Testis (tissue), 3 donors: ENCODE measurements around the gene EP400. TPM values are rescaled to one million over a fixed set of nuclear protein-coding genes. Genes with fewer than 3 reads are reported as not detected.
A peak's percentile ranks its signal among the peaks of the same experiment; 100 is the strongest.

ENCODE experiments used
- DNase-seq: peaks from one replicate; pipeline ENCODE4 v3.0.0-alpha.2; 2019
- H3K27ac ChIP-seq, 2 donors: fragments of 200-600 bp; sonication (generic); one replicate each; pipeline ENCODE4 v1.5.1; 2019
- H3K27me3 ChIP-seq: fragments of 200-600 bp; sonication (generic); one replicate; pipeline ENCODE4 v1.5.1; 2019
- H3K36me3 ChIP-seq: fragments of 200-600 bp; sonication (generic); one replicate; pipeline ENCODE4 v1.5.1; 2017; ENCODE audit warnings: low read depth; ENCODE audit errors: missing control alignments
- H3K4me1 ChIP-seq: fragments of 200-600 bp; sonication (generic); one replicate; pipeline ENCODE4 v1.5.1; 2019
- H3K4me3 ChIP-seq, 2 donors: fragments of 200-600 bp; sonication (generic); one replicate each; pipeline ENCODE4 v1.5.1; 2017 to 2019
- H3K9me3 ChIP-seq: fragments of 200-600 bp; sonication (generic); one replicate; pipeline ENCODE4 v1.5.1; 2017
- POLR2A ChIP-seq: fragments of 450-650 bp; IDR thresholded peaks from one replicate; pipeline ENCODE4 v1.6.1; 2017; ENCODE audit warnings: antibody characterized with exemption, mild to moderate bottlenecking, moderate library complexity
- WGBS, 2 donors: methylation state at CpG; one replicate each; pipeline ENCODE4 v1.1.5; 2018; 5-methylcytosine and 5-hydroxymethylcytosine counted together
- intact Hi-C: fragments of 100-400 bp; cut with DNase I; formaldehyde crosslinking; loops from one replicate; pipeline ENCODE4 v1.15.1; 2023; ENCODE audit warnings: low total_unique reads
- polyA plus RNA-seq: library from polyadenylated mRNA; stranded (reverse); fragments of 350-450 nt; fragmentation: Illumina TruSeq; extraction: RNeasy Lipid Tissue Mini Kit (QIAGEN cat#74804); gene quantifications from one replicate; pipeline ENCODE4 v1.2.3, GENCODE V29; 2014; ENCODE audit warnings: low read depth, low replicate concordance; ENCODE audit not compliant: insufficient read depth
- total RNA-seq, 2 donors: library from RNA; depleted of rRNA; stranded (reverse); fragments of >200 nt; gene quantifications; one replicate each; pipeline ENCODE4 v1.2.3, GENCODE V29; 2016
- TF ChIP-seq, protein P1 (sequence below), 3 experiments: fragments of 450-650 bp in 2 of 3; fragments of 200-600 bp in 1 of 3; sonication (generic) in 1 of 3; IDR thresholded peaks; one replicate each; pipeline ENCODE4 v1.5.1; 2016 to 2019; ENCODE audit warnings: antibody characterized with exemption in 3 of 3, mild to moderate bottlenecking in 2 of 3, moderate library complexity in 1 of 3

Gene EP400
- total and polyA plus RNA-seq, 3 donors from 2014 or later, result 44.2 to 83.0 (median 69.4) TPM

DNA sequence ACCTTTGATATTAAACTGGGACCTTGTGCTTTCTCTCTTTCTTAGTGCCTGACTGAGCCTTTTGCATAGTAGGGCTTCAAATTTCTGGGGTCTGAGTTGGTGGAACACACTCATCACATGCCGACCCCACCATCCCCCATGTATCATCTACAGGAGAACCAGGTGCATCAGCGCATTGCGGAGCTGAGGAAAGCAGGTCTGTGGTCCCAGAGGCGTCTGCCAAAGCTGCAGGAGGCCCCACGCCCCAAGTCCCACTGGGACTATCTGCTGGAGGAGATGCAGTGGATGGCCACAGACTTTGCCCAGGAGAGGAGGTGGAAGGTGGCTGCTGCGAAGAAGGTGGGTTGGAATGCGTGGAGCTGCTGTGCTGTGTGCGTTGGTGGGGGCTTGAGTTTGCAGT is 37.8 kb downstream of the EP400 start:
- Histone ChIP-seq H3K27me3 (no peaks in the 10 kb centered on the region), H3K4me3 (no peak overlapping the region), H3K4me1 (peaks cover 9% of the 10 kb centered on the region), H3K27ac (no peak overlapping the region), H3K9me3 (no peaks in the 10 kb centered on the region), H3K36me3 (no peaks in the 10 kb centered on the region)
- intact Hi-C loops, result no loop called here
- TF ChIP-seq, protein P1, sequence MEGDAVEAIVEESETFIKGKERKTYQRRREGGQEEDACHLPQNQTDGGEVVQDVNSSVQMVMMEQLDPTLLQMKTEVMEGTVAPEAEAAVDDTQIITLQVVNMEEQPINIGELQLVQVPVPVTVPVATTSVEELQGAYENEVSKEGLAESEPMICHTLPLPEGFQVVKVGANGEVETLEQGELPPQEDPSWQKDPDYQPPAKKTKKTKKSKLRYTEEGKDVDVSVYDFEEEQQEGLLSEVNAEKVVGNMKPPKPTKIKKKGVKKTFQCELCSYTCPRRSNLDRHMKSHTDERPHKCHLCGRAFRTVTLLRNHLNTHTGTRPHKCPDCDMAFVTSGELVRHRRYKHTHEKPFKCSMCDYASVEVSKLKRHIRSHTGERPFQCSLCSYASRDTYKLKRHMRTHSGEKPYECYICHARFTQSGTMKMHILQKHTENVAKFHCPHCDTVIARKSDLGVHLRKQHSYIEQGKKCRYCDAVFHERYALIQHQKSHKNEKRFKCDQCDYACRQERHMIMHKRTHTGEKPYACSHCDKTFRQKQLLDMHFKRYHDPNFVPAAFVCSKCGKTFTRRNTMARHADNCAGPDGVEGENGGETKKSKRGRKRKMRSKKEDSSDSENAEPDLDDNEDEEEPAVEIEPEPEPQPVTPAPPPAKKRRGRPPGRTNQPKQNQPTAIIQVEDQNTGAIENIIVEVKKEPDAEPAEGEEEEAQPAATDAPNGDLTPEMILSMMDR (IDR thresholded peaks at IDR 0.05), result no peak
- TF ChIP-seq POLR2A, result no peak
- peak; percentile 10 for DNase-seq
- WGBS, 2 donors, result 92 to 98% methylated on average over 8 of the region's 8 CpGs

DNA sequence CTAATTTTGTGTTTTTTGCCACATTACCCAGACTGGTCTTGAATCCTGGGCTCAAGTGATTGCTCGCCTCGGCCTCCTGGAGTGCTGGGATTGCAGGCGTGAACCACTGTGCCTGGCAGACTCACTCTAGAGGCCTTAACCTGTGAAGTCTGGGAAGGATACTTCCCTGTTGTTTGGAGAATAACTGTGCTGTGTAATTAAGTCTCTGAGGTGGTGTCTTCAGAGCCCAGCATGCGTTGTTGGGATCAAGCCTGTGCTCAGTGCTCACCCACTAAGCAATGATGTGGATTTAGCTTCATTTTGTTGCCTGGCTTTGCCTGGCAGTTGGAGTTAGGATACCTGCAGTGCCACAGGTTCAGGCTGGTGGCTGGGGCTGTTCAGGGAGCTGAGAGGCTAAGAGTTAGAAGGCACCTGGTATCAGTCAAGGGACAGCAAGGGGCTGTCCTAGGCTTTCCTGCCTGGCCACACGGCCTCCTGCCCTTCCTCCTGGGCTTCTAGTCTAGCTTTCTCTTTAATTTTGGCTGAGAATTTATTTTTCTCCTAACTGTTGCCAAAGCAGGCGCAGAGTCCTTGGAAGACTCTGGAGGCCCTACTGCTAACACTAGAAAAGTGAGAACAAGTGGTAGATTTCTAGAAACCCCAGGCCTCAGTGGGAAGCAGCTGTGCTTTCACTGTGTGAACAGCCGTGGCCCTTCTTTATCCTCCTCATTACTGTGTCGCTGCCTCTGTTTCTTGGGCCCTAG is 38.5 kb downstream of the EP400 start:
- Histone ChIP-seq H3K4me1 (peaks cover 9% of the 10 kb centered on the region), H3K27me3 (no peaks in the 10 kb centered on the region), H3K9me3 (no peaks in the 10 kb centered on the region), H3K27ac (peak overlapping the region; percentile 21 to 28), H3K36me3 (no peaks in the 10 kb centered on the region), H3K4me3 (no peak overlapping the region)
- DNase-seq, result peak; percentile 29
- intact Hi-C loops, result no loop called here
- 64 to 71% methylated on average over 8 of the region's 8 CpGs for WGBS, 2 donors
- no peak for TF ChIP-seq POLR2A
- TF ChIP-seq, protein P1 (IDR thresholded peaks at IDR 0.05), result no peak

DNA sequence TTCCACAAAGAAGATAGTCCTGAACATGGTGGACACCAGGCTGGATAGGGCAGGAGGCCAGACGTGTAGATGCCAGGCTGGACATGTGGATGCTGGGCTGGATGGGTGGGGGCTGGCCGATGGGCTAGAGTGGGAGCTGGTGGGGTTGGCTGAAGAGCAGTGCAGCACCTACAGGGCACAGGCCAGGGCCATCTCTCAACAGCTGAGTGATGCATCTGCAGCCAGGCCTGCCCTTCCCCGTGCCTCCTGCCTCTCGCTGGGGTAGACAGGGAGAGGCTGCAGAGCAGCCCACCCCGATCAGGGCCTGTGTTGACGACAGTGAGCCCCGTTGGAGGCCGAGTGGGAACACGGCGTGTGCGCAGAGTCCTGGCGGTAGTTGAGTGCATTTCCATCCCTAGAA is 39.3 kb downstream of the EP400 start:
- Histone ChIP-seq H3K4me1 (peaks cover 9% of the 10 kb centered on the region), H3K4me3 (no peak overlapping the region), H3K27ac (peak overlapping the region; percentile 21 to 28), H3K27me3 (no peaks in the 10 kb centered on the region), H3K36me3 (no peaks in the 10 kb centered on the region), H3K9me3 (no peaks in the 10 kb centered on the region)
- DNase-seq, result peak; percentile 12
- TF ChIP-seq, protein P1 (IDR thresholded peaks at IDR 0.05), result no peak
- no peak for TF ChIP-seq POLR2A
- intact Hi-C loops, result no loop called here
- WGBS, 2 donors, result 86 to 90% methylated on average over 11 to 12 of the region's 12 CpGs

DNA sequence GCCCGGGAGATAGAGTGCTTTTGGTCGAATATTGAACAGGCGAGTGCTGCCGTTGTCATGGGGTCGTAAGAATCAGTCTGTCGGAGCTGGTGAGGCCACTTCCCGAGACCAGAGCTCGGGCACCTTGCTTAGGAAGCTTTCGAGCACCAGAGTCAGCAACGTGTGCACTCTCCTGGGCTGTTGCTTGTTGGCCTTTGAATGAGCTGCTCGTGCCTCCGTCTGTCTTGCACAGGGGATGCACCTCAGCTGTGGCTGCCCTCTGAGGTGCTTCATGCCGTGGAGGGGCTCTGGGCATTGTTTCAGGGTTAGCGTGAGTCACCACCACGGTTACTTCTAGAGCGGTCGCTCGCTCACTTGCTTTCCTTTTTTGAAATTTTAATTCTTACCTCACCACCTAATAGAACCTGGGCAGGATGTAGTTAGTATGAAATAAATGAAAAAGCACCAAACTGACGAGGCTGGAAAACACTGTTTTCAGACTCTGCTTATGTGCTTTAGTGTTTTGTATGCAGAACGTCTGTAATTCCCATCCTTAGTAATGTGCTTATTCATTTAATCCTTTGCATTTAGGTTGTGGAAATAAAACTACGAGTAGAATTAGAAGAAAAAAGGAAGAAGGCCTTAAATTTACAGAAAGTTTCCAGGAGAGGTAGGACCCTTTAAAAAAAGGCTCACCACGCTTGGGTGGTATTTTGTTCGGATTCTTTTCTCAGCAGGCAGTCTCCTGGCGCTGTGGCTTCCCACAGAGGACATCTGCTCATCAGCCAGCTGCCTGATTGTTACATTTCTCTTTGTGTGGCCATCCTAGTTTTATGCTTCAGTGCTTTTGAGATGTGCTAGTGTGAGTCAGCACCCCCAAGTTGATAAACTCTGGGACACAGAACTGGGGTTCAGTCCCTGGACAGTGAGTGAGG is 40.6 kb downstream of the EP400 start:
- Histone ChIP-seq H3K4me1 (peaks cover 9% of the 10 kb centered on the region), H3K36me3 (no peaks in the 10 kb centered on the region), H3K9me3 (no peaks in the 10 kb centered on the region), H3K27me3 (no peaks in the 10 kb centered on the region), H3K4me3 (no peak overlapping the region), H3K27ac (no peak overlapping the region)
- DNase-seq, result peak; percentile 10
- intact Hi-C loops, result no loop called here
- TF ChIP-seq, protein P1 (IDR thresholded peaks at IDR 0.05), result no peak
- no peak for TF ChIP-seq POLR2A
- WGBS, 2 donors, result 88 to 90% methylated on average over 24 of the region's 24 CpGs
